Tibial nerve (tissue), 4 donors: ENCODE data around the gene ZNF213. TPM values are rescaled to one million over a fixed set of nuclear protein-coding genes. Genes with fewer than 3 reads are reported as not detected.

Source experiments
- DNase-seq, 2 donors: peaks; one replicate each; pipeline ENCODE4 v3.0.0-alpha.2; 2019; ENCODE audit warnings: low spot score in 2 of 2
- H3K27ac ChIP-seq, 4 donors: fragments of 200-600 bp; sonication (generic) in 3 of 4; one replicate each; pipeline ENCODE4 v1.5.1; 2017 to 2019; ENCODE audit warnings: mild to moderate bottlenecking in 1 of 4
- H3K27me3 ChIP-seq, 2 donors: fragments of 200-600 bp; sonication (generic) in 1 of 2; one replicate each; pipeline versions ENCODE4 v1.5.1 to v1.6.0; 2017 to 2019
- H3K36me3 ChIP-seq, 3 donors: fragments of 200-600 bp; sonication (generic); one replicate each; pipeline ENCODE4 v1.5.1; 2018 to 2019
- H3K4me1 ChIP-seq, 4 donors: fragments of 200-600 bp; sonication (generic) in 3 of 4; one replicate each; pipeline ENCODE4 v1.5.1; 2017 to 2019
- H3K4me3 ChIP-seq, 4 donors: fragments of 200-600 bp; sonication (generic) in 3 of 4; one replicate each; pipeline ENCODE4 v1.5.1; 2017 to 2019; ENCODE audit warnings: mild to moderate bottlenecking in 1 of 4, moderate library complexity in 1 of 4
- H3K9me3 ChIP-seq, 4 donors: fragments of 200-600 bp; sonication (generic) in 3 of 4; one replicate each; pipeline ENCODE4 v1.5.1; 2017 to 2019
- EP300 ChIP-seq, 2 donors: sonication (generic); formaldehyde crosslinking; IDR thresholded peaks; one replicate each; pipeline ENCODE4 v1.6.1; 2017; ENCODE audit warnings: antibody characterized with exemption in 2 of 2, mild to moderate bottlenecking in 1 of 2
- POLR2A ChIP-seq, 2 donors: fragments of 450-650 bp; IDR thresholded peaks; one replicate each; pipeline ENCODE4 v1.6.1; 2017; ENCODE audit warnings: antibody characterized with exemption in 2 of 2, mild to moderate bottlenecking in 2 of 2, moderate library complexity in 2 of 2
- WGBS, 2 donors: methylation state at CpG; one replicate each; pipeline ENCODE4 v1.1.5; 2018; 5-methylcytosine and 5-hydroxymethylcytosine counted together
- total RNA-seq, 4 donors: library from RNA; depleted of rRNA; stranded (reverse); fragments of >200 nt; gene quantifications; one replicate each; pipeline ENCODE4 v1.1.0, GENCODE V29; 2016
- TF ChIP-seq, protein P1 (sequence below), 5 experiments: fragments of 200-600 bp in 3 of 5; fragments of 450-650 bp in 2 of 5; sonication (generic) in 3 of 5; IDR thresholded peaks; one replicate each; pipeline ENCODE4 v1.5.1; 2016 to 2019; ENCODE audit warnings: antibody characterized with exemption in 5 of 5, mild to moderate bottlenecking in 3 of 5, moderate library complexity in 2 of 5

ZNF213 gene, protein sequence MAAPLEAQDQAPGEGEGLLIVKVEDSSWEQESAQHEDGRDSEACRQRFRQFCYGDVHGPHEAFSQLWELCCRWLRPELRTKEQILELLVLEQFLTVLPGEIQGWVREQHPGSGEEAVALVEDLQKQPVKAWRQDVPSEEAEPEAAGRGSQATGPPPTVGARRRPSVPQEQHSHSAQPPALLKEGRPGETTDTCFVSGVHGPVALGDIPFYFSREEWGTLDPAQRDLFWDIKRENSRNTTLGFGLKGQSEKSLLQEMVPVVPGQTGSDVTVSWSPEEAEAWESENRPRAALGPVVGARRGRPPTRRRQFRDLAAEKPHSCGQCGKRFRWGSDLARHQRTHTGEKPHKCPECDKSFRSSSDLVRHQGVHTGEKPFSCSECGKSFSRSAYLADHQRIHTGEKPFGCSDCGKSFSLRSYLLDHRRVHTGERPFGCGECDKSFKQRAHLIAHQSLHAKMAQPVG
- total RNA-seq, result 10 to 100 TPM in 1 of 4 donors, 1 to 10 TPM in 3; 7.7 to 17.1 (median 8.9) TPM

DNA sequence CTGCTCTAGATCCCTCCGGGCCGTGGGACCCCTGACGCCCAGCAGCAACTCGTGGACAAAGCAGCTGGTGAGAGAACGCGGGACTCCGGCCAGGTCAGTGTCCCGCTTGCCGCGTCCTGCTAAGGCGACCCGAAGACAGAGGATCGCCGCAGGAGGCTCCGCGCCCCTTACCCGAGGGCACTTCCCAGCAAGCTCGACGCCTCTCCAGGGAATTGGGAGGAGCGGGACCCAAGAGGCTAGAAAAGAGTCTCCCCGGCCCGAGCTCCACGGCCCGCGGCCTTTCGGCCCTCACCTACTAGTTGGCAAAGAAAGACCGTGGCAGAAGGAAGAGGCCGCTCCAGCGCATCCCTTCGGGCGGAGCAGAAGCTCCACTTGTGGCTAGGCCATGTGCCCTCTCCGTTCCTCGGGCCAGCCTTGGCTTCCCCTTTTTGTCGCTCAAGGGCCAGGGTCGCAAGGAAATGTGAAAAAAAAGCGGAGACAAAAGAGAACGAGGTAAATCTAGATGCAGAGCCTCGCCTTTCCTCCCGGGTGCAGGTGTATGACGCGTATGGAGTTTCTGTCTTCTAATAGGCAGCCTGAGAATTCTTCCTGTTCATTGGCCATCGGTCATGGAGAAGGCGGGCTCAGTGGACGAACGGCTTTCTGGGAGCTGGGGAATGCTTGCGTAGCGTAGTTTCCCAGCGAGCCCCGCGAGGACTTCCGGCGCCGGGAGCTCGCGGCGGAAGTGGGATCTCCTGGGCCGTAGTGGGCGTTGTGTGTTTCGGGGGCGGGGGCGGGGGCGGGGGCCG is at the start of gene ZNF213:
TSS of gene ZNF213 (plus strand) at position 692 of the 788 bp plus-strand sequence. CDS start 2,252 bp downstream, outside the sequence.
- DNase-seq, result peak; percentile 91 to 93
- Histone ChIP-seq H3K27me3 (no peaks in the 10 kb centered on the region), H3K36me3 (peaks cover 0 to 43% (median 0%) of the 10 kb centered on the region in 3 donors), H3K9me3 (no peaks in the 10 kb centered on the region), H3K27ac (peak within 1 kb of the TSS; percentile 84 to 97 (median 95)), H3K4me1 (peaks cover 0 to 51% (median 13%) of the 10 kb centered on the region in 4 donors), H3K4me3 (peak within 1 kb of the TSS; percentile 84 to 96 (median 90))
- 0 to 1% methylated on average over 40 to 45 of the region's 63 CpGs for WGBS, 2 donors
- TF ChIP-seq, protein P1, sequence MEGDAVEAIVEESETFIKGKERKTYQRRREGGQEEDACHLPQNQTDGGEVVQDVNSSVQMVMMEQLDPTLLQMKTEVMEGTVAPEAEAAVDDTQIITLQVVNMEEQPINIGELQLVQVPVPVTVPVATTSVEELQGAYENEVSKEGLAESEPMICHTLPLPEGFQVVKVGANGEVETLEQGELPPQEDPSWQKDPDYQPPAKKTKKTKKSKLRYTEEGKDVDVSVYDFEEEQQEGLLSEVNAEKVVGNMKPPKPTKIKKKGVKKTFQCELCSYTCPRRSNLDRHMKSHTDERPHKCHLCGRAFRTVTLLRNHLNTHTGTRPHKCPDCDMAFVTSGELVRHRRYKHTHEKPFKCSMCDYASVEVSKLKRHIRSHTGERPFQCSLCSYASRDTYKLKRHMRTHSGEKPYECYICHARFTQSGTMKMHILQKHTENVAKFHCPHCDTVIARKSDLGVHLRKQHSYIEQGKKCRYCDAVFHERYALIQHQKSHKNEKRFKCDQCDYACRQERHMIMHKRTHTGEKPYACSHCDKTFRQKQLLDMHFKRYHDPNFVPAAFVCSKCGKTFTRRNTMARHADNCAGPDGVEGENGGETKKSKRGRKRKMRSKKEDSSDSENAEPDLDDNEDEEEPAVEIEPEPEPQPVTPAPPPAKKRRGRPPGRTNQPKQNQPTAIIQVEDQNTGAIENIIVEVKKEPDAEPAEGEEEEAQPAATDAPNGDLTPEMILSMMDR (IDR thresholded peaks at IDR 0.05), result peak in 2 of 5 experiments; percentile 32 to 34
- peak; percentile 81 to 96 for TF ChIP-seq EP300 (IDR thresholded peaks at IDR 0.05)
- TF ChIP-seq POLR2A (IDR thresholded peaks at IDR 0.05), result peak; percentile 73 to 89

DNA sequence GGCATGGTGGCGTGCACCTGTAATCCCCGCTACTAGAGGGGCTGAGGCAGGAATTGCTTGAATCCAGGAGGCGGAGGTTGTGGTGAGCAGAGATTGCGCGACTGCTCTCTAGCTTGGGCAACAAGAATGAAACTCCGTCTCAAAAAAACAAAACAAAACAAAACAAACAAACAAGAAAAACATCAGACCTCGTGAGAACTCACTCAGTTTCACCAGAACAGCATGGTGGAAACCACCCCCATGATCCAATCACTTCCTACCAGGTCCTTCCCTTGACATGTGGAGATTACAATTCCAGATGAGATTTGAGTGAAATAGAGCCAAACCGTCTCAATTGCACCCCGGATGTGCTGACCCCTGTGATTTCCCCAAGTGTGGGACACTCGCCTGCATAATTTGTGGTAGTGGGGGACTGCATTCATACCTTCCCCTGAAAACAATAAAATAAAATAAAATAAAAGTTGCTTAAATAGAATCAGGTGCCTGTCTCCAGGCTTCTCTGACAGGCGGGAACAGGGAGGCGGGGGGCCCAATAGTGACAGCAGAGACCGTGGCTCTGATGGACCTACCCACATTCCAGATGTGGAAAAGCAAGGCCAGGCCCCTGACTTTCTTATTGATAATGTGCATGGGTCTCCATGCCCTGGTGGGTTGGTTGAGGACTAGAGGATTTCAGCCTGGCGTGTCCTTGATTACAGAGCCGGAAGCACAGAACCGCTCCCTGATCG is 48.8 kb upstream of the ZNF213 start:
- 86 to 88% methylated on average over 17 of the region's 17 CpGs for WGBS, 2 donors
- TF ChIP-seq EP300 (IDR thresholded peaks at IDR 0.05), result no peak
- TF ChIP-seq, protein P1 (IDR thresholded peaks at IDR 0.05), result no peak
- no peak for TF ChIP-seq POLR2A (IDR thresholded peaks at IDR 0.05)
- H3K4me3 ChIP-seq, result peak overlapping the region in 1 of 4 donors; percentile 41
- no peaks in the 10 kb centered on the region for H3K9me3 ChIP-seq
- peaks cover 0 to 10% (median 0%) of the 10 kb centered on the region in 4 donors for H3K4me1 ChIP-seq
- H3K27ac ChIP-seq, result peak overlapping the region in 1 of 4 donors; percentile 59
- peaks cover 0 to 3% of the 10 kb centered on the region in 2 donors for H3K27me3 ChIP-seq
- no peak for DNase-seq
- H3K36me3 ChIP-seq, result no peaks in the 10 kb centered on the region

DNA sequence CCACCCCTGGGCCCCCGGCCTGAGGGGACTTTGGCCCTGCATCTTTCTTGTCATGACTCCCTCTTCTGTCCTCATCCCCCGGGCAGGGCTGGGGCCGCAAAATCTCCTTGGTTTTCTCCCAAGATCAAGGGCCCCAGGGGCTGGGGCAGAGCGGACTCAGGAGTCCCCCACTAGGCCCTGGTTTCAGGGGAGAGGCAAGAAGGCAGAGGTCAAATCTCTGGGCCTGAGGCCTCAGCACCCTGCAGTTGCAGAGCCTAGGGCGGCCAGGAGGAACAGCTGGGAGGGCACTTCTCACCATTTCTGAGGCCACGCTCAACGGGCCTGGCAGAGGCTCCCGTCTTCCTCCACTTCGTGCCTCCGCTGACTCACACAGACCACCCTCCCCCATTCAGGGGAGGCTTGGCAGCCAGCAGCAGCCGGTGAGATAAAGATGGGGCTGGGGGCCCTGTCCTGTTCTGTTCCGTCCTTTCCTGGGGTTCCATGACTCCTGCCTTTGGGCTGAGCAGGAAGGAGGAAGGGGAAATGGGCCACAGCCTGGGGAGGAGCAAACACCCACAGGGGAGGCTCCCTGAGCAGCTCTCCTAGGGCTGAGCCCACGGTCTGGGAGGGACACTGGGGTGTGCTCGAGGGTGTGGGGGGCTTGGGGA is 48.1 kb upstream of the ZNF213 start:
- peak overlapping the region in 2 of 4 donors; percentile 26 to 59 for H3K27ac ChIP-seq

More for the DNA sequence above, 48.1 kb upstream of the ZNF213 start:
- Histone ChIP-seq H3K9me3 (no peaks in the 10 kb centered on the region), H3K4me1 (peaks cover 0 to 10% (median 0%) of the 10 kb centered on the region in 4 donors), H3K36me3 (no peaks in the 10 kb centered on the region), H3K4me3 (peak overlapping the region in 2 of 4 donors; percentile 20 to 41), H3K27me3 (peaks cover 0 to 9% of the 10 kb centered on the region in 2 donors)
- no peak for DNase-seq
- WGBS, 2 donors, result 62 to 71% methylated on average over 14 of the region's 14 CpGs
- TF ChIP-seq POLR2A (IDR thresholded peaks at IDR 0.05), result no peak
- TF ChIP-seq, protein P1 (IDR thresholded peaks at IDR 0.05), result no peak
- no peak for TF ChIP-seq EP300 (IDR thresholded peaks at IDR 0.05)
